Measurements from ENCODE around the gene SLC16A10.

Gene SLC16A10

DNA sequence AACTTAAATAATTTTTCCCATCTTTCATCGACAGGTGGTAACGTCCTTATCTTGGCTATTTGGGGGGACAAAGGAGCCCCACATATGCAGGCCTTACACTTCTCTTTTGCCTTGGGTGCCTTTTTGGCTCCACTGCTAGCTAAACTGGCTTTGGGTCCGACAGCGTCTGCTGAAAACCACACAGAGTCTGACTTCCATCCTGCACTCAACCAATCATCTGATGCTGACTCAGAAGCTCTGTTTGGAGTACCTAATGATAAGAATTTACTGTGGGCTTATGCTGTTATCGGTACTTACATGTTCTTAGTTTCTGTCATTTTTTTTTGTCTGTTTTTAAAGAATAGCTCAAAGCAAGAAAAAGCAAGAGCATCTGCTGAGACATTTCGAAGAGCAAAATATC lies 178.5 kb downstream of the SLC16A10 start:
- DNase-seq = no peak

DNA sequence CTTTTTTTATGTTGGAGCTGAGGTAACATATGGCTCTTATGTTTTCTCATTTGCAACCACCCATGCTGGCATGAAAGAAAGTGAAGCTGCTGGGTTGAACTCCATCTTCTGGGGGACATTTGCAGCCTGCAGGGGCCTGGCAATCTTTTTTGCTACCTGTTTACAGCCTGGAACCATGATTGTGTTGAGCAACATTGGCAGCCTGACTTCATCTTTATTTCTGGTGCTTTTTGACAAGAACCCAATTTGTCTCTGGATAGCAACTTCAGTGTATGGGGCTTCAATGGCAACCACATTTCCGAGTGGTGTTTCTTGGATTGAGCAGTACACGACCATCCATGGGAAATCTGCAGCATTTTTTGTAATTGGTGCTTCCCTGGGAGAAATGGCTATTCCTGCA lies 179.0 kb downstream of the SLC16A10 start:
- no peak for DNase-seq

DNA sequence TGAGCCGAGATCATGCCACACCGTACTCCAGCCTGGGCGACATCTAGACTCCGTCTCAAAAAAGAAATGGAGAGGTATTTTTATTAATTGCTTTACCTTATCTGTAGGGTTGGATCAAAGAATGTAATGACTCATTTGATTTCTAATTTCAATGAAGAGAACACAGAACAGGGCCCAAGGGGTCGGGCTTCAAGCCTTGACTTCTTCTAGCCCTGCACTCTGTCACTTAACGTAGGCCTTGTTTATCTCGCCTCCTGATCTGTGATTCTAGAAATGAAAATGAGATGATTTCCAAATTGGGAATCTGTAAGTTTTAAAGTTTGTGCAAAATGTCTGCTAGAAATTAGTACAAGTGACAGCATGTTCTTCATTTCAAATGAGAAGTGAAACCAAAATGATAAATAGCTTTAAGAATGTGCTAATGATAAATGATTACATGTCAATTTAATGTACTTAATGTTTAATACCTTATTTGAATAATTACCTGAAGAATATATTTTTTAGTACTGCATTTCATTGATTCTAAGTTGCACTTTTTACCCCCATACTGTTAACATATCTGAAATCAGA lies 180.5 kb downstream of the SLC16A10 start:
- no peak for DNase-seq

- DNase-seq = no peak
Observed at GRCh38 chr6:111269401-111269970, 182.2 kb downstream of the SLC16A10 start.

DNA sequence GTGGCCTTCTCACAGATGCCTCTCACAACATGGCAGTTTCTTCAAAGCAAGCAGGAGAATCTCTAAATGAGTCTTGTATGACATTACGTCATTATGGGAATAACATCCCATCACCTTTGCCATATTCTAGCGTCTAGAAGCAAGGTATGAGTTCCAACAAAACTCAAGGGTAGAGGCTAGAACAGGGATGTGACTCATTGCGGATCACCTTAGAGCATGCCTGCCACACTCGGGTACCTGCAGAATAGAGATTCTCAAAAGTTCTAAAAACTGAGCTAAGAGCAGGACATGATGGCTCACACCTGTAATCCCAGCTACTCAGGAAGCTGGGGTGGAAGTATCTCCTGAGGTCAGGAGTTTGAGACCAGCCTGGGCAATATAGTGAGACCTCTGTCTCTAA lies 182.8 kb downstream of the SLC16A10 start:
- no peak for DNase-seq

DNA sequence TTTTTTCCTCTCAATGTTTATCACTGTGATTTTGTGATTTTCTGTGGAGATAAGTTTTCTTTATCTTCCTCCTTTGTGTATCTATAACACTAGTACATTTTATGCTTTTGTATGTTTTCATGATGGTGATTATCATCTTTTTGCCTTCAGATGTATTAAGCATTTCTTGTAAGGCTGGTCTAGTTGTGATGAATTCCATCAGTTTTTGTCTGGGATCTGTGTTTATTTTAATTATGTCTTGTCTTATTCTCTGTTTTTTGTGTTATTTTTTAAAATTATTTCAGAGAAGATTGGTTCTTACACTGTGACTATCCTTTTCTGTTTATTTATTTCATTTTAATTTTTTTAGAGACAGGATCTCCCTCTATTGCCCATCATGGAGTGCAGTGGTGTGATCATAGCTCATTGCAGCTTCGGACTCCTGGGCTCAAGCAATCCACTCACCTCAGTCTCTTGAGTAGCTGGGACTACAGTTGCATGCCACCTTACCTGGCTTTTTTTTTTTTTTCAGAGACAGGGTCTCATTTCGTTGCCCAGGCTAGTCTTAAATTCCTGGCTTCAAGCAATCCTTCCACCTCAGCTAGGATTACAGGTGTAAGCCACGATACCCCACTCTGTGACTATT lies 187.4 kb downstream of the SLC16A10 start:
- no peak for DNase-seq

DNA sequence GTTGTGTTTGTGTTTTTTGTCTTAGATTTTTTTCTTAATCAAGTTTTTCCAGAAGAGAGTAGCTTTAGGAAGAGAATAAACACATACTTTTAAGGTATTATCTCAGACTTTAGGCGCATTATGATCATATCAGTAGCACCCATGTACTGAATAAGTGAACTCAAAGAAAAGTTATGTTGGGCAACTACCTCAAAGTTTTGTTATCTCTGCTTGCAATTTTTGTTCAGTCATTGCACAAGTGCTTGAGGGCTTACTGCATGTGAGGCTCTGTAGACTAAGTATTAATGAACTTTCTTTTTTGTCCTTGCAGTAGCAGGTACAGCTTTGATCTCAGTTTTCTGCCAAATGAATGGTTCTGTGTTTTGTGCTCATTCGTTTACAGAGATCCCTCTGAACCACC lies 189.0 kb downstream of the SLC16A10 start:
- DNase-seq = no peak

DNA sequence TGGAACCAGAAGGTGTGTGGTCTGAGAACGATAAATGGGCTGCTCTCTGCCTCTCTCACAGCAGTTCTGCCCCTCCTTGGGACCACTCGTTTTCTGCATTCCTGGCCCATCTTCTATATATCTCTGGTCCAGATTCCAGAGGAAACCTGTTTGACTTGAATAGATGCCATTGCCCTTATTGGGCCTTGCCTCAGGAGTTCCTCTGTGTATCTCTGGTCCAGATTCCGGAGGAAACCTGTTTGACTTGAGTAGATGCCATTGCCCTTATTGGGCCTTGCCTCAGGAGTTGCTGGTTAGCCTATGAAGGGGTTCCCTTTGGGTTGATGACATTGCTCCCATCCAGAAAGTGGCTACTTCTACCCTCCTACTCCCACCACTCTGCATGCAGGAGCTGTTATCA lies 189.4 kb downstream of the SLC16A10 start:
- DNase-seq = no peak

DNA sequence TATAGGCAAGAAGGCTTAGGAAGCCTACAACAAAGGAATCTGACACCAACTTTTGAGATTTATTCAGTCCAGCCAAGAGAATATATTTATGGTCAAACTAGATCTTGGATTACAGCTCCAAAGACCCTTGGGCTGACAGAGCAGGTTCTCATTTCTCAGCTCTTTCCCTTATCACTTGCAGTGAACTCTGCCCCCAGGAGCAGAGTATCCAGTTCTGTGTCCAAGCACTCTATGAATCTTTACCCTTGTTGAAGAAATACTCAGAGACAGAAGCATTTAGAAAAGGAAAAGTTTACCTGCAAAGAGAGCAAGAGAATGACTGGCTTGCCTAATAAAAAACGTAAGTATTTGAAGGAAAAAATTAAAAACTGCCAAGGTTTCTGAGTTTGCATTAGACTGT lies 190.5 kb downstream of the SLC16A10 start:
- no peak for DNase-seq

GRCh38 chr6:111278731-111279130 lies 191.4 kb downstream of the SLC16A10 start:
- DNase-seq = no peak

- DNase-seq = no peak
Observed at GRCh38 chr6:111280445-111280955, 193.2 kb downstream of the SLC16A10 start.
